ENCODE results near the gene GREM2. TPM values are rescaled to one million over a fixed set of nuclear protein-coding genes. Genes with fewer than 3 reads are reported as not detected.
A peak's percentile ranks its signal among the peaks of the same experiment; 100 is the strongest.

The GREM2 gene
- total and polyA plus RNA-seq, 2 experiments from 2014 or later = 0.18 to 0.21 TPM

DNA sequence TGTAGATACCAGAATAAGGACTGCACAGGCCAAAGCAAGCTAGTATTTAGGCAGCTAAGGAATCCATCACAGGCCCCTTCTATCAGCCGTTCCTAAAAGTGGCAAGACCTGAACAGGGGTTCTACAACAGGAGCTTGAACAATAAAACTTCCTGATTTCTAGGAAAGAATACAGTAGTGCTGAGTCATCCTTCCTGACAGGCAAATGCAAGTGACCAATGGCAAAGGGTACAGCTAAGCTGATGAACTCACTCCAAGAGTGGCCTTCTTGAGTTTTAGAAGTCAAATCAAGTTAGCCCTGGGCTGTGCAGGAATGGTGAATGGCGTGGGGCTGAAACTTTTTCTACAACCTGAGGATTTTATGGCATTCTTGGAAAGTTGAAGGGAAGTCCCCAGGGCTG, 112.9 kb downstream of the GREM2 start (continued):
- TF ChIP-seq ZNF462 (CRISPR knock-in tag; IDR thresholded peaks at IDR 0.05) (no peak), NANOG (IDR thresholded peaks at IDR 0.05; ENCODE audit: borderline replicate concordance) (no peak), CREB1 (CRISPR knock-in tag; IDR thresholded peaks at IDR 0.05; ENCODE audit: low read depth) (no peak), EZH2 (IDR thresholded peaks at IDR 0.05; ENCODE audit: low read depth, unreplicated experiment) (no peak), STAT1 (IDR thresholded peaks at IDR 0.05; ENCODE audit: unreplicated experiment) (no peak)

- Histone ChIP-seq H3K4me2 (no peak overlapping the region), H3K79me2 (replicated peaks; ENCODE audit: insufficient read depth) (no peaks in the 10 kb centered on the region), H3K4me3 (no peak overlapping the region), H3K36me3 (ENCODE audit: insufficient read depth) (no peaks in the 10 kb centered on the region), H3K4me1 (ENCODE audit: insufficient read depth) (peaks cover 4% of the 10 kb centered on the region; the same call in 1 of the 2 replicates), H3K27me3 (ENCODE audit: insufficient read depth) (peaks cover 5% of the 10 kb centered on the region; the same call in 1 of the 2 replicates), H4K20me1 (replicated peaks; ENCODE audit: insufficient read depth) (no peaks in the 10 kb centered on the region), H3F3A (replicated peaks; ENCODE audit: low read depth) (0 out of 2 replicates have a peak, but pooled peaks cover 5% of the 10 kb centered on the region), H3K27ac (ENCODE audit: low read depth) (no peak overlapping the region), H3K9me2 (ENCODE audit: insufficient read depth) (peaks cover 7% of the 10 kb centered on the region), H2AFZ (peak overlapping the region; percentile 81; the same call in 1 of the 2 replicates)
- ATAC-seq = no peak
- Mint-ChIP-seq H3K27me3 (ENCODE audit: insufficient read depth, low read depth, poor library complexity) (peaks cover 2% of the 10 kb centered on the region), H3K4me1 (no peaks in the 10 kb centered on the region), H3K27ac (no peak overlapping the region), H3K9me3 (no peaks in the 10 kb centered on the region), H3K4me3 (no peak overlapping the region), H3K36me3 (ENCODE audit: low read depth) (no peaks in the 10 kb centered on the region)
- DNase-seq (ENCODE audit: low spot score) = no peak
- TF ChIP-seq POLR2AphosphoS5 (IDR thresholded peaks at IDR 0.05; ENCODE audit: low read depth) (no peak), CREB1 (CRISPR knock-in tag; IDR thresholded peaks at IDR 0.05; ENCODE audit: low read depth) (no peak), ZNF114 (CRISPR knock-in tag; IDR thresholded peaks at IDR 0.05) (no peak), EZH2phosphoT487 (IDR thresholded peaks at IDR 0.05; ENCODE audit: unreplicated experiment) (no peak), EZH2 (IDR thresholded peaks at IDR 0.05; ENCODE audit: low read depth, unreplicated experiment) (no peak), NANOG (IDR thresholded peaks at IDR 0.05; ENCODE audit: borderline replicate concordance) (no peak), JUNB (IDR thresholded peaks at IDR 0.05; ENCODE audit: unreplicated experiment) (no peak), STAT1 (IDR thresholded peaks at IDR 0.05; ENCODE audit: unreplicated experiment) (no peak), ETS1 (IDR thresholded peaks at IDR 0.05) (no peak), REST (IDR thresholded peaks at IDR 0.05; ENCODE audit: unreplicated experiment) (no peak), ZNF331 (CRISPR knock-in tag; IDR thresholded peaks at IDR 0.05; ENCODE audit: low read depth) (no peak)
- TF ChIP-seq, protein P1, sequence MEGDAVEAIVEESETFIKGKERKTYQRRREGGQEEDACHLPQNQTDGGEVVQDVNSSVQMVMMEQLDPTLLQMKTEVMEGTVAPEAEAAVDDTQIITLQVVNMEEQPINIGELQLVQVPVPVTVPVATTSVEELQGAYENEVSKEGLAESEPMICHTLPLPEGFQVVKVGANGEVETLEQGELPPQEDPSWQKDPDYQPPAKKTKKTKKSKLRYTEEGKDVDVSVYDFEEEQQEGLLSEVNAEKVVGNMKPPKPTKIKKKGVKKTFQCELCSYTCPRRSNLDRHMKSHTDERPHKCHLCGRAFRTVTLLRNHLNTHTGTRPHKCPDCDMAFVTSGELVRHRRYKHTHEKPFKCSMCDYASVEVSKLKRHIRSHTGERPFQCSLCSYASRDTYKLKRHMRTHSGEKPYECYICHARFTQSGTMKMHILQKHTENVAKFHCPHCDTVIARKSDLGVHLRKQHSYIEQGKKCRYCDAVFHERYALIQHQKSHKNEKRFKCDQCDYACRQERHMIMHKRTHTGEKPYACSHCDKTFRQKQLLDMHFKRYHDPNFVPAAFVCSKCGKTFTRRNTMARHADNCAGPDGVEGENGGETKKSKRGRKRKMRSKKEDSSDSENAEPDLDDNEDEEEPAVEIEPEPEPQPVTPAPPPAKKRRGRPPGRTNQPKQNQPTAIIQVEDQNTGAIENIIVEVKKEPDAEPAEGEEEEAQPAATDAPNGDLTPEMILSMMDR (conservative IDR thresholded peaks at IDR 0.05; ENCODE audit: low read depth in 2 of 2) = no peak
Measured at GRCh38 chr1:240498335-240498734, 113.6 kb downstream of the GREM2 start.
